HG03354 (cell line): Measurements from ENCODE around the gene SERPINA3.
"Not testable (repeated sequence)": the region's sequence is repeated elsewhere in the genome, so short reads cannot be mapped to it uniquely, and the experiment has no call there.

Experiments
- ATAC-seq: cut with Tn5 transposase; IDR thresholded peaks from one replicate; pipeline ENCODE4 v1.9.1; 2021; ENCODE audit warnings: mild to moderate bottlenecking; ENCODE audit not compliant: unreplicated experiment, poor library complexity, severe bottlenecking

The SERPINA3 gene

DNA sequence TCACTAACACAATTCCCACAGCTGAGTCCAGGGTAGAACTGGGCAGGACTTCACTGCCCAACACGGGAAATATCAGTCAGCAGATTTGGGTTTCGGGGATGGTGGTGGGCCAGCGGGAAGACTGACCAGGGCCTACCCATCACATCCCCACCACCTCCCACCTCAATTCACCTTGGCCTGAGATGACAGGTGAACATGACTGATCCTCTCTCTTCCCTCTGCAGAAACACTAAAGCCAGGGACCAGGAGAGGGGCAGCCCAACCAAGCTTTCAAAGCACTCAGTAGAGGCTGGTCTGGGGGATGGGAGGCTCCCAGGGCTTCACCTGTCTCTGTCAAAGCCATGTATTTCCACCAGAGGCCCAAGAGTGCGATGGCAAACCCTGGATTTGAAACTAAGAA, 28.6 kb upstream of the SERPINA3 start:
- ATAC-seq: no peak

DNA sequence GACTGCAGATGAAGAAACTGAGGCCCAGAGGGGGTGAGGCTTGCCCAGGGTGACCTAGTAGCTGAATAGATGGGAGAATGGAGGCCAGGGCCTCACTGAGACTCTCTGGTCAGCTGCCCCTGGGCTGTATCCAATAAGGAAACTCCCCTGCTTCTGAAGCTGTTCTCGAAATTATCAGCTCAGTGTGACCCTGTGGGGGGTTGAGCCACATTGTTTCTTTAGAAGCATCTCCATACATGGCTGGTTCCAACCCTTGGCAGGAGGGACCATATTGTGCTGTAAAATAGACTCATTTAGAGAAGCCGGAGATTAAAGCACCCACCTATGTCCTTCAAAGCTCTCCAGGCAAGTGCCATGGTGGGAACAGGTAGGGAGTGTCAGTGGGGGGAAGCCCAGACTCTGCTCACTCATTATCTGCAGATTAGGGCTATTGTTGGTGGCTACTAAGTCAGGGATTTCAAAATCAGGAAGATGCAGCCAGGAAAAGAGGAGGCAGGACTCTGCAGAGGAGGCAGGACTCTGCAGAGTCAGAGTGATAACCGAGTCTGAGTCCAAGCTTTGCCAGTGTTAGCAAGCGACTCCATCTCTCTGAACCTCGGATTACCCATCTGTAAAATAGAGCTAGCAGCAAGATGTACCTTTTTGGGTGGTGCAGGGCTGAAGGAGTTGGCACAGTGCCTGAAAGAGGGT, 27.5 kb upstream of the SERPINA3 start:
- no peak for ATAC-seq

DNA sequence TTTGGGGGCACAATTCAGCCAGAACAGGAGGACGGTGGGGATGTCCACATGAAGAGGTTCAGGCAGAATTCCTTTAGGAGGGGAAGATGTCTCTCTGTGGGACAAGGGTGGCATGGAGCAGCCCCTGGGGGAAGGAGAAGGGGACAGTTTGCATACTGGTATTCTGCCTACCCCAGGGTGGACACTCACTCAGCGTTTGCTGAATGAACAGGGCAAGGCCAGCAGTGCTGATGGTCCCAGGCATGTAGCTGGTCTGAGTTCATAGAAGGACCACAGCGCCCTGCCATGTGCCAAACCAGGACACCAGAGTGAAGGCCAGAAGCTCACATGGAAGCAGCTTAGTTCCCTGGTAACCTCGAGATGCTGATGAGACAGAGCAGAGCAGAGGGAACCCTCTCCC, 25.6 kb upstream of the SERPINA3 start:
- ATAC-seq: no peak

DNA sequence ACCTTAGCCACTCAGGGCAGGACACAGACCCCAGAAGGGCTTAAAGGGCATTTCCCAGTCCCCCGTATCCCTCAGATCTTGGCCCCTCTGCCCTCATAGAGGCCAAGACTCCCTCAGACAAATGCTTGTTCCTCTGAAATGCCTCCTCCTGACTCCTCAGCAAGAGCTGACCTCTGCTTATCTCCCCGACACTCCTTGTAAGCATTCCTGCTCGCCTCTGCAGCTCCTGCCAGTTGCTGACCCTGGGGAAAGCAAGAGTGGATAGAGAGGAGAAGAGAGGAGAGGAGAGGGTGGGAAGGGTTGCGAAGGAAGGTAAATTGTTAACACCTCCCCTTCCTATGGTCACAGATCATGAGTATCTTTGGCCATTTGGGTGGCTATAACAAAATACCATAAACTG, 23.9 kb upstream of the SERPINA3 start:
- ATAC-seq: no peak

DNA sequence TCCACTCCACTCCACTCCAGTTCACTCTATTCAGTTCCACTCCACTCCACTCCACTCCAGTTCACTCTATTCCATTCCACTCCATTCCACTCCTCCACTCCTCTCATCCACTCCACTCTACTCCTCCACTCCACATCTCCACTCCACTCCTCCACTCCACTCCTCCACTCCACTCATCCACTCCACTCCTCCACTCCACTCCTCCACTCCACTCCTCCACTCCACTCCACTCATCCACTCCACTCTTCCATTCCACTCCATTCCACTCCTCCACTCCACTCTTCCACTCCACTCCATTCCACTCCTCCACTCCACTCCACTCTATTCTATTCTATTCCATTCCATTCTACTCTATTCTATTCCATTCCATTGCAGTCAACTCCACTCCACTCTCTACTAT, 21.1 kb upstream of the SERPINA3 start:
- no peak for ATAC-seq

DNA sequence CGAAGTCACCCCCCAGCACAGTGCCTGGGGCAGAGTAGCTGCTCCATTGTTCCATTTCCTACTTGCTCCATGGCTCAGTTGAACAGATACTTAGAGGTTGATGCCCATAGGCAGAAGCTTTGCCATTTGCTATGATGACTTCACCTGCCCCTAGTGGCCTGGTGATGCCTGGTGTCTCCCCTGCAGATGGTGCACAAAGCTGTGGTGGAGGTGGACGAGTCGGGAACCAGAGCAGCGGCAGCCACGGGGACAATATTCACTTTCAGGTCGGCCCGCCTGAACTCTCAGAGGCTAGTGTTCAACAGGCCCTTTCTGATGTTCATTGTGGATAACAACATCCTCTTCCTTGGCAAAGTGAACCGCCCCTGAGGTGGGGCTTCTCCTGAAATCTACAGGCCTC, 20.3 kb upstream of the SERPINA3 start:
- no peak for ATAC-seq

DNA sequence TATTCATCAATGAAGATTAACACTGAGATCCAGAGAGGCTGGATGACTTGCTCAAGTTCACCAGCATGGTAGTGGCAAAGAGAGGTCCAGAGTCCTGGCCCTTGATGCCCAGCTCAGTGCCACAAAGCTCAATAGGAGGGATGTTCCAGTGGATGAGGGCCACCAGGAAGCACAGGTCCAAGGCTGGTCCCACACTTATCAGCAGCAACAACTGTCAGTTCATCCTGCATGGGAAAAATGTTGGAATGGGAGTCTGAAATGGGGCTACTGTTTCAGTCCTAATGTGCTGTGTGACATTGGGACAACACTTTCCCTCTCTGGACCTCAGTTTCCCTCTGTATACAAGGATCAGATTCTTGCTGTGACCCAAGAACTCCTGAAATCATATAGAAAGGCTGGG, 19.7 kb upstream of the SERPINA3 start:
- ATAC-seq: no peak

DNA sequence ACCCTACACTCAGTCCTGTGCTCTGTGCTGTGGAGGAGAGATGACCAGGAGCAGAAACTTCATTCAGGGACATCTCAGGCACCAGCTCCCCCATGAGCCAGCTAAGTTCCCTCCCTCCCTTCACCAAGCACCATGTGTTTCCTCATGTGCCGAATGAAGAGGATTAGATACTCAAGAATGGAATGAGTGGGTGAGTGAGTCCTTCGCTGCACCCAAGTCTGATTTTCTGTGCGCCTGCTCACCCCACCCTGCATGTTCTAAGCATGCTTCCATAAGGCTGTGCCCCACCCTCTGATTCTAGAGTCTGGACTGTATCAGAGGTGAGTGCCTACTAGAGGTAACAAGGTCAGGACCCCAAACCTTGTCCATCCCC, 18.8 kb upstream of the SERPINA3 start:
- no peak for ATAC-seq

DNA sequence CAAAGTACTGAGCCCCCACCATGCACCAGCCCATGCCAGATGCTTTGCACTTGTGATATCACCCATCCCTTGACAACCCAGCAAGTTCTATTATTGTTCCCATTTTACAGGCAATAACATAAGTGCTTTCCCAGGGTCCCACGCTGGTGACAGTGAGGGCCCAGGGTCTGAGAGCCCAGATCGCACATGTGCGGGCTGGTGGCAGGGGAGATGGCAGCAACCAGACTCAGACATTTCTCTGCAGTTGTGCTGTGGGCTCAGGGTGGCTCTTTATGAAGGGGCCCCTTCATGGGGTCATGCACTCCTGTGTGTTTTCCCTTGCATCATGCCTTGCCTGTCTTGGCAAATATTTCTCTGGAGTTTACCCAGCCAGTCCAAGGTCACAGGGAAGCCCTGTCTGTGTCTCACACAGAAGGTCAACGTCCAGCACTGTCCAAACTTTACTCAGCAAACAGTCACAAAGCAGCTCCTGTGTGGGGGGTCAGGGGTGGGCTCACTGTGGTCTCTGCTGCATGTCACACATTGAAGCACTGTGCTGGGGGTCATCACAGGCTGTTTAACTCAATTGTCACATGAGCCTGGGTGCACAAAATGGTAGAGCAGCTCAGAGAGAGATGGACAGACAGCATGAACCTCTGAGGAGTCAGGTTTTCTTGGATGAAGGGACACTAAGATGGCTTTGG, 18.3 kb upstream of the SERPINA3 start:
- ATAC-seq: no peak

DNA sequence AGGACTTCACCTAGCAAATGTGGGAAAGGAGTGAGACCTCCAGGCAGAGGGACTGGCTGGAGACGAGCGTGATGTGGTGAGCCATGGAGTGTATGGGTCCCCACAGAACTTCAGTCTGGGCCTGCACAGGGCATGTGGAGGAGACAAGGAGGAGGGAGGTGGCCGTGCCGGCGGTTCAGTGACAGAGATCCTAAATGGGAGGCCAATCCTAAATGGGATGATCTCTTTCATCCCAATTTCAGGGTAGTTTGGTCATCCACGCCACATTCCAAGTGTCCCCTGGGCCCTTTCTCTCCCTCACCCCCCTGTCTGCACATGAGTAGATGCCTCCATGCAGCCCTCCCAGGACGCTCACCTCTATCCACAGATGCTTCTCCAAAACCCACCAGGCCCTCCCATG, 17.8 kb upstream of the SERPINA3 start:
- no peak for ATAC-seq

DNA sequence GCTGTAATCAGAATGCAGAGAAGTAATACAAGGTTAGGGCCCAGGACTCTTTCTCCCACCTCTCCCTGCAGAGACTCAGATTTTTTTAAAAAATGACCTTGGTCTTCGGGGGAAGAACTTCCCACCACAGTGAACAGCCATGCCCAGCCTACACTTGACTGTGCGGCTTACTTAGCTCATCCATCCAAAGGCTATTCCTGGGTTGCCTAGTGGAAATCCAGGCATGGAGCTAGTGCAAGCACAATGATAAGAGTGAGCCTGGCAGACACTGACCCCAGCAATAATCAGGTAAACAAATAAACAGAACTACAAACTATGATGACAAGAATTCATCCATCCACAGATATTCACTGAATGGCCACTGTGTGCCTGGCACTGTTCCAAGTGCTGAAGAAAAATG, 16.3 kb upstream of the SERPINA3 start:
- ATAC-seq: no peak

DNA sequence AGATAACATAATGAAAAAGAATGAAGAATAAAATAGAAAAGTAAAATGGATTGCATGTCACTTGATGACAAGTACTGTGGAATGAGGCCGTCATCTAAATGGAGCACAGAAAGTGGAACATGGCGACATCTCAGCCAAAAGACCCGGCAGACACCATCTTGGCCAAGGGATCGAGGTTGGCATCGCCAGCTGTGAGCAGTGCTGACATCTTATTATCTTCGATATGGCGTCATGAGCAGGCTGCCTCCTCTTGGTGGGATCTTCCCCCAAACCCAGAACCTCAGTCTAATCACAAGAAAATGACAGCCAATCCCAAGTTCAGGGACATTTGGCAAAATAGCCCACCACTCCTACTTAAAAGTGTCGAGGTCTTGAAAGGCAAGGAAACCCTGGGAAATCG, 15.8 kb upstream of the SERPINA3 start:
- ATAC-seq: no peak

DNA sequence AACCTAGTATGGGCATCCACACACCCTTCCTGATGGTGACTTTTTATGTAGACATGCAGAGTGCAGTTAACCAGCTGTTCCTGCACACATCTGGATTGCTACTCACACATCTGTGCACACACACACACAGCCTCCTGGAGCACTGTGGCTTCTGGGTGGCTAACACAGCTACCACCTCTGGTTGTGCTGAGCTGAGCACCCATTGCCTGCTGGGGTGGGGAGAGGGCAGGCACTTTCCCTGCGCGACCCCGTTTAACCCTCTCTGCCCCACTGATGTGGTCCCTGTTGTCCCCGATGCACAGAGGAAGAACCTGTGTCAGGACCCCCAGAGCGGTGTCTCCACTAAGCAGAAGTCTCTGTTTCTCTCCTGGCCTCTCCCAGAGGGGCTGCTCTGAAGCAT, 14.4 kb upstream of the SERPINA3 start:
- no peak for ATAC-seq

DNA sequence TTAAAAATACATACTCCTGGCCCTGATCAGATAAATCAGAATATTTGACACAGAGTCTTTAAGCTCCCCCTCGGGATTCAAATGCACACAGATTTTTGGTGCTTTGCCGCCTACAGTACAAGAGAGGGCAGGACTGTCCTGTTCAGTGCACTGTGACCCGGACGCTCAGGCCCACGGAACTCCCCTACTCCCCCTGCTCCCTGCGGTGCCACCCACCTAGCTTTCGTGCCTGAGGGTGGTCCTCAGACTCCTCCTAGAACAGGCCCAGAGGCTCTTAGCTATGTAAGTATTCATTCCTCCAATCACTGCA, 13.7 kb upstream of the SERPINA3 start:
- ATAC-seq: no peak

DNA sequence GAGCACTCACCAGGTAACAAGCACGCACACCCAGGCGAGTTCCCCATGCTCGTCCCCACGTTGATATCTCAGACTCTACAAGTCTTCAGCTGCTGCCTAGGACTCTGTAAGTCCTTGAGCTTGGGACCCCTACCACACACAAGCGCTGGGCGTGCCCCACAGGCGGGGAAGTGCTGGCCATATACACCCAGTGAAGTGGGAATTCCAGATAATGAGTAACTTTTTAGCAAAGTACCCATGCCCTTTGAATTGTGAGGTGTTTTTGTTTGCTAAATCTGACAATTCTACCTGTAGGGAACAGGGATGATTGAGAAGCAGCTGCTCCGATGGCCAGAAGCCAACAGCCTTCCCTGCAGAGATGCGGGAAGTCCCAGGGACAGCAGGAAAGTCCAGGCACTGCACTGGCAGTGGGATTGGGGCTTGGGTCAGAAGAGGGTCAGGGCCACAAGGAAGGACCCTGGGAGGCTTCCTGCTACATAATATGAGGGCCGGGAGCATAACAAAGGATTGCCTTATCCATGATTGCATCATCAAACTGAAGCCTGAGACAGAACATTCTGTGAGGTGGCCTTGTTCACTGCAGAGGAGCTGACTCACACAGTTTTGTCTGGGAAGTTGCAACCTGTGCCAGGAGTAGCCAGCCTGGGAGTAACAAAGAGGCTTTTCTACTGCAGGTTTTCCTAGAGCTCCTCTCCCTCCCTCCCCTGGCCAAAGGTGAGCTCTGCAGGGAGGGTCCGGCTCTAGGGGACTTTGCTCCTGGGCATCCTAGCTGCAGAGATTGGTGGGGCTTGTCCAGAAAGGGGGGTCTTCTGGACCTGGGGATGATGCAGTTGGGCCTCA, 13.2 kb upstream of the SERPINA3 start:
- ATAC-seq: no peak

DNA sequence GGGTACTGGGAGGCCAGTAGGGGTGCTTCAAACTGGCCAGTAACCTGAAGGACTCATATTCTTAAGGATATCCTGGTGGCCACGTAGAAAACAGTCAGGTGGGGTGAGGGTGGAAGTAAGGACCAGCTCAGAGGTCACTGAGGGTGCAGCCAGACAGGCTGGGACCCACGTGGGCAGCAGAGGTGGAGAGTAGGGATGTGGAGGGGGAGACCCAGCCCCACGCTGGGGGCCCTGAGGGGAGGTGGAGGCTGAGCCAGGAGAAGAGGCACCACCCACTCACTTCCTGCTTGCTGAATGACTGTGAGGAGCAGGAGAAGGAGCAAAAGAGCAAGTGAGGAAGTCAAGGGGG, 12.6 kb upstream of the SERPINA3 start:
- no peak for ATAC-seq

DNA sequence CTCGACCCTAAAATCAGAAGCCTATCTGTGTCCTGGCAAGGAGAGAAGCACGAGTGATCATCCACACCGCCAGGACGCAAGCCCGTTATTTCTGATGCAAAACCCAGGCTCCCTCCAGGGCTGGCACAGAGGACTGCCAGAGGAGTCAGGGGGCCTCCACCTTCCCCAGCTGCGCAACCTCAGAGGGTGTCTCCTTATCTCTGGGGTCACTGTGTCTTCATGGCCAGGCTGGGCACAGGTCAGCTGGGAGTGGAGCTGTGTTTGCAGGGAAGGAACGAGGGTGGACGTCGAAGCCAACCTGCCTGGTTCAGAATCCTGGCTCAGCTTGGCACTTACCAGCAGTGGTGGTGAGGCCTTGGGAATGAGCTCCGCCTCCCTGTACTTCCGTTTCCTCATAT, 12.0 kb upstream of the SERPINA3 start:
- ATAC-seq: no peak

DNA sequence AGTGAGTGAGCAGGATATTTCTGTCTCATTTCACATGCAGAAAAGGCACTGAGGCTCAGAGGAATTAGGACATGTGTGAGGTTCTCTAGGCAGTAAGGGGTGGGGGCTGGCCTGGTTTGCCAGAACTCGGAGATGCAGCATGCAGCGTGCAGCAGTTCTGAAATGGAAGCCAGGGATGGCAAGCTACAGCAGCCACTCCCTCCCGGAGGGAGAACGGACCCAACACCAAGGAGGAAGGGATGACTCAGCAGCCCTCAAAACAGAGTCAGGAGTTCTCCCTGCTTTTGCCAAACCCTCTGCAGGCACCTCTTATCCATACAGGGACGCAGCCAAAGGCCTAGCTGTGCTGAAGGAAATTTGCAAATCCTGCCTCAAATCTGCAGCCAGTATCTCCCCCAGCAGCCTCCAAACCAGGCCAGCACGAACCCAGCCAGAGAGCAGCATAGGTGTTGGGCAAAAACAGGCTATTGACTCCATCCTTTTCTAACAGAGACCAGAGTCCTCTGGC, 10.3 kb upstream of the SERPINA3 start:
- no peak for ATAC-seq

DNA sequence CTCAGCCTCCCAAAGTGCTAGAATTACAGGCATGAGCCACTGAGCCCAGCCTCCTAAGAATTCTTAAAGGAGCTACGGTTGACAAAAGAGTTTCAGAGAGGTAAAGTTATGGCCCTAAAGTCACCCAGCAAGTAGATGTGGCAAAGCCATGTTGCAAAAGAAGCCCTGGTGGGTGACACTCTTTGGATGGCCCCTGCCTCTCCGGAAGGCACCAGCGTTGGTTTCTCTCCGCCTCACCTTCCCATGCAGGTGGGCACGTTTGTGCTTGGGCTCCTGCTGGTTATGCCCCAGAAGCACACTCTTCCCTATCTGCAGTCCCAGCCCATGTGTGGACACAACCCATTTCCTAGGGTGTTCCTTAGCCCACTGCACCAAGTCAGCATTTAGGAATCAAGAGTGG, 9.5 kb upstream of the SERPINA3 start:
- no peak for ATAC-seq

DNA sequence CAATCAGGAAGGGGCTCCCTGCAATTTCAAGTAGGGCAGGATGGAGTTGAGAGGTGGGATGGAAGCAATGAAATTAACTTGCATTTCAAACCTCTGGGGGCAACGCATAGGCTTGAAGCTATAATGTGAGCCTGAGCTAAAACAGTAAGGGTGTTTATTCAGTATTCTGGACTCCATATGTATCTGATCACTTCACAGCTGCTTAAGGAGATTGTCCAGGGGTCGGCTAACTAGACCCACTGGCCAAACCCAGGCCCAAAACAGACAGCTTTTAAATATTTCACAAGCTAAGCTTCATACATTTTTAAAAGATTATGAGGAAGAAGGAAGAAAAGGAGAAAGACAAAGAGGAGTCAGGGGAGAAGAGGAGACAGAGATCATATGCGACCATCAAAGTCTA, 6.8 kb upstream of the SERPINA3 start:
- ATAC-seq: no peak

DNA sequence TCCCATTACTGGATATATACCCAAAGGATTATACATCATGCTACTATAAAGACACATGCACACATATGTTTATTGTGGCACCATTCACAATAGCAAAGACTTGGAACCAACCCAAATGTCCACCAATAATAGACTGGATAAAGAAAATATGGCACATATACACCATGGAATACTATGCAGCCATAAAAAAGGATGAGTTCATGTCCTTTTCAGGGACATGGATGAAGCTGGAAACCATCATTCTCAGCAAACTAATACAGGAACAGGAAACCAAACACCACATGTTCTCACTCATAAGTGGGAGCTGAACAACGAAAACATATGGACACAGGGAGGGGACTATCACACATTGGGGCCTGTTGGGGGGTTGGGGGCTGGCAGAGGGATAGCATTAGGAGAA, 3.2 kb upstream of the SERPINA3 start:
- ATAC-seq: not testable (repeated sequence)
